ENCODE data around the gene CD34. TPM values are rescaled to one million over a fixed set of nuclear protein-coding genes. Genes with fewer than 3 reads are reported as not detected.
A peak's percentile ranks its signal among the peaks of the same experiment; 100 is the strongest.

The CD34 gene
- total and polyA plus RNA-seq, 2 experiments from 2014 or later: 0.34 TPM; not detected in 1

DNA sequence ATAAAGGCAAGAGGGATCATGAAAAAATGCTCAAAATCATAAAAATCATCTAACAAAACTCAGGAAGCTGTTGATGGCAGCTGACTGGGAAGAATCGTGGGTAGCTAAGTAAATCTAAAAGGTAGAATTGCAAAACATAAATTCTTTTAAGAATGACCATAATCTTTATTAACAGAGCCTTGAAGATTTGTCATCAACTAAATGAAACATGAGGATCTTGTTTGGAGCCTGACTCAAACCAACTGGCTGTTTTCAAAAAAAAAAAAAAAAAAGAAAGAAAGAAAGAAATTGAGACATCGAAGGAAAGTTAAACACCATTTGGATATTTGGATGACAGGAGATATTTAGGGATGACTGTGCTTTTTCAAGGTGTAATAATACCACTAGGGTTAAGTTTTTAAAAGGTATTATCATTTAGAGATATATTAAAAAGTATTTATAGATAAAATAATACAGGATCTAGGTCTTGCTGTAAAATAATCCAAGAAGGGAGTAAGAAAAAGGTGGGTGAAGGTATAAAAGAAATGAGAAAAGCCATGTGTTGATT lies 48.6 kb downstream of the CD34 start:
- H3K4me2 ChIP-seq (ENCODE audit: unreplicated experiment): peak overlapping the region; percentile 40
- no peak overlapping the region for H2AFZ ChIP-seq
- TF ChIP-seq EZH2phosphoT487 (IDR thresholded peaks at IDR 0.05; ENCODE audit: insufficient read depth, low read depth): peak; percentile 84; the same call in 1 of the 2 replicates
- TF ChIP-seq EZH2 (IDR thresholded peaks at IDR 0.05; ENCODE audit: insufficient read depth, poor library complexity, severe bottlenecking): no peak
- no peaks in the 10 kb centered on the region for H3K9me3 ChIP-seq (ENCODE audit: low read depth)
- DNase-seq: peak; percentile 76
- H3K9ac ChIP-seq: no peak overlapping the region
- H3K27me3 ChIP-seq (replicated peaks; ENCODE audit: insufficient read depth): no peaks in the 10 kb centered on the region
- H4K20me1 ChIP-seq (ENCODE audit: insufficient read depth): no peaks in the 10 kb centered on the region
- H3K4me1 ChIP-seq (ENCODE audit: insufficient read depth): peaks cover 17% of the 10 kb centered on the region
- no peaks in the 10 kb centered on the region for H3K36me3 ChIP-seq (ENCODE audit: low read depth)
- in situ Hi-C loops (cut with MboI): no loop called here
- no peaks in the 10 kb centered on the region for H3K9me2 ChIP-seq (ENCODE audit: insufficient read depth)
- peak overlapping the region; percentile 22; the same call in 1 of the 2 replicates for H3K27ac ChIP-seq
- peaks cover 15% of the 10 kb centered on the region; the same call in 1 of the 2 replicates for H3F3A ChIP-seq (ENCODE audit: insufficient read depth)
- H3K79me2 ChIP-seq (ENCODE audit: insufficient read depth): 0 out of 2 replicates have a peak, but pooled peaks cover 16% of the 10 kb centered on the region
- WGBS, 2 experiments (ENCODE audit: low coverage in 1 of 2, low lambda C conversion rate in 2 of 2, missing lambda C conversion rate in 2 of 2): 4 to 20% methylated on average over 2 of the region's 2 CpGs
- H3K4me3 ChIP-seq: no peak overlapping the region

DNA sequence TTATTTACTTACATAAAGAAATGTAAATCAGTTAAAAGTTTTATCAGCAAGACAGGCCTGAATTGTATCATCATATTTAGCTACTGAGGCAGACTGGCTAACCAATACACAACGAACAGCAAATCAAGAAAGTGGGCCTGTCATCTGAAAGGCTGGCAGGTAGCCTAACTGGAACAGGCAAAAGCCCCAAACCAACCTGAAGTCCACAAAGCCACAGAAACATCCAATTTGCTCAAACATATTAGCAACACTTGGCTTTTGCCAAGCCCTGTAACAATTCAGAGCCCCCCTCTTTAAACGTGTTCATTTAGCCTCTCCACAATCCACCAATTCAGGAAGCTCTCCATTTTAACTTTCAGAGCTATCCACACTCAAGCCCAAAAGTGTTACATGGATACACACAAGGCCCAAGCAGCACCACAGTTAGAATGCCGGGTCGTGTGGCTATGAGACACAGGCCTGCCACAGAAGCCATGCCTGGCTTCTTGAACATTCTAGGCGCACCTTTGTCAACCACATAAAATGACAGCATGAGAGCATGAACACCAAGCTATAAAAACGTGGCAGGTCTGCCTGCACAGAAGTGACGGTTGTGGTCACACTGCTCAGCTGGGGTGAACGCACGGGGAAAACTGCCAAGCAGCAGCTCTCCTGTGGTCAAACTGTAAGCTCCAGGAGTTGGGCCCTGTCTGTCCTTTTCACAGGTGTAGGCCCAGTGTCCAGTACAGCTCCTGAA lies 49.3 kb downstream of the CD34 start:
- H3K9ac ChIP-seq: no peak overlapping the region
- 77 to 78% methylated on average over 9 of the region's 9 CpGs for WGBS, 2 experiments (ENCODE audit: low coverage in 1 of 2, low lambda C conversion rate in 2 of 2, missing lambda C conversion rate in 2 of 2)
- in situ Hi-C loops (cut with MboI): no loop called here

DNA sequence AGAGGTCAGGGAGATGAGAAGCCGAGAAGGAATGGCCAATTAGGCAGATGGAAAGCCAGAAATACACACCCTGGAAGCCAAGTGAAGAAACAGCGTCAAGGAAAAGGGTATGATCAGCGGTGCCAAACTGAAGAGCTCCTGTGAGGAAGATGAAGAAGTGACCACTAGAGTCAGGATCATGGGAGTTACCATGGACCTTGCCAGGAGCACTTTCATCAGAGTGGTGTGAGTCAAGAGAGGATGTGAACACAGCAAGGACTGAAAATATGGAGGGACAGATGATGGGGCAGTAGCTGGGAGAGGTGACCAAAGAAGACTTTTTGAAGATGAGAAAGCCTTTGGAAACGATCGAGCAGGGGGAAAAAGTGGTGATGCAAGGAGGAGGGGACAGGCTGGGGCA lies 50.4 kb downstream of the CD34 start:
- no peak overlapping the region for H2AFZ ChIP-seq
- no peak for TF ChIP-seq EZH2phosphoT487 (IDR thresholded peaks at IDR 0.05; ENCODE audit: insufficient read depth, low read depth)
- no peak for TF ChIP-seq EZH2 (IDR thresholded peaks at IDR 0.05; ENCODE audit: insufficient read depth, poor library complexity, severe bottlenecking)
- H3K4me3 ChIP-seq: no peak overlapping the region
- no peak overlapping the region for H3K9ac ChIP-seq
- peaks cover 23% of the 10 kb centered on the region; the same call in 1 of the 2 replicates for H3K79me2 ChIP-seq (ENCODE audit: insufficient read depth)
- in situ Hi-C loops (cut with MboI): no loop called here
- no peaks in the 10 kb centered on the region for H4K20me1 ChIP-seq (ENCODE audit: insufficient read depth)
- WGBS, 2 experiments (ENCODE audit: low coverage in 1 of 2, low lambda C conversion rate in 2 of 2, missing lambda C conversion rate in 2 of 2): 89 to 93% methylated on average over 5 of the region's 5 CpGs
- H3K9me2 ChIP-seq (ENCODE audit: insufficient read depth): no peaks in the 10 kb centered on the region
- H3K4me2 ChIP-seq (ENCODE audit: unreplicated experiment): no peak overlapping the region
- DNase-seq: no peak
- H3K36me3 ChIP-seq (ENCODE audit: low read depth): no peaks in the 10 kb centered on the region
- no peaks in the 10 kb centered on the region for H3K9me3 ChIP-seq (ENCODE audit: low read depth)
- H3K4me1 ChIP-seq (ENCODE audit: insufficient read depth): peaks cover 17% of the 10 kb centered on the region
- no peaks in the 10 kb centered on the region for H3K27me3 ChIP-seq (replicated peaks; ENCODE audit: insufficient read depth)
- H3K27ac ChIP-seq: no peak overlapping the region
- peaks cover 15% of the 10 kb centered on the region; the same call in 1 of the 2 replicates for H3F3A ChIP-seq (ENCODE audit: insufficient read depth)

More for the DNA sequence above, 49.3 kb downstream of the CD34 start:
- DNase-seq: no peak
- H3K27me3 ChIP-seq (replicated peaks; ENCODE audit: insufficient read depth): no peaks in the 10 kb centered on the region
- peak overlapping the region; percentile 22; the same call in 1 of the 2 replicates for H3K27ac ChIP-seq
- H3K9me3 ChIP-seq (ENCODE audit: low read depth): no peaks in the 10 kb centered on the region
- H3K4me2 ChIP-seq (ENCODE audit: unreplicated experiment): peak overlapping the region; percentile 40
- no peaks in the 10 kb centered on the region for H4K20me1 ChIP-seq (ENCODE audit: insufficient read depth)
- peaks cover 17% of the 10 kb centered on the region for H3K4me1 ChIP-seq (ENCODE audit: insufficient read depth)
- TF ChIP-seq EZH2phosphoT487 (IDR thresholded peaks at IDR 0.05; ENCODE audit: insufficient read depth, low read depth): no peak
- TF ChIP-seq EZH2 (IDR thresholded peaks at IDR 0.05; ENCODE audit: insufficient read depth, poor library complexity, severe bottlenecking): no peak
- H3K9me2 ChIP-seq (ENCODE audit: insufficient read depth): no peaks in the 10 kb centered on the region
- no peak overlapping the region for H3K4me3 ChIP-seq
- H3K36me3 ChIP-seq (ENCODE audit: low read depth): no peaks in the 10 kb centered on the region
- no peak overlapping the region for H2AFZ ChIP-seq
- H3K79me2 ChIP-seq (ENCODE audit: insufficient read depth): 0 out of 2 replicates have a peak, but pooled peaks cover 22% of the 10 kb centered on the region
- H3F3A ChIP-seq (ENCODE audit: insufficient read depth): peaks cover 15% of the 10 kb centered on the region; the same call in 1 of the 2 replicates

DNA sequence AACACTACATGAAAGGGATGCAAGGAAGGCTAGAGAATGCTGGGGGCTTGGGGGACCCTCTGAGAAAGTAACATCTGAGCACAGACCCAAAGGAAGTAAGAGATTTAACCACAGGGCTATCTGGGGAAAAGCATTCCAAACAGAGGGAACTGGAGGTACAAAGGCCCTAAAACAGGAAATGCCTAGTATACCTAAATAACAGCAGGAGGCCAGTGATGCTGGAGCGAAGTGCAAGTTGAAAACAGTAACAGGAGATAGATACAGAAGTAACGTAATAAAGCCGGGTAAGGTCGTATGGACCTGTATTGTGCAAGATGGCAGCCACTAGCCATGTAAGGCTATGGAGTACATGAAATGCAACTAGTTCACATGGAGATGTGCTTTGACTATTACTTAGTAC lies 52.1 kb downstream of the CD34 start:
- Histone ChIP-seq H3K4me3 (no peak overlapping the region), H3K4me1 (ENCODE audit: insufficient read depth) (peaks cover 17% of the 10 kb centered on the region), H4K20me1 (ENCODE audit: insufficient read depth) (no peaks in the 10 kb centered on the region), H3K27me3 (replicated peaks; ENCODE audit: insufficient read depth) (no peaks in the 10 kb centered on the region), H2AFZ (no peak overlapping the region), H3K4me2 (ENCODE audit: unreplicated experiment) (no peak overlapping the region), H3K9me2 (ENCODE audit: insufficient read depth) (no peaks in the 10 kb centered on the region), H3K79me2 (ENCODE audit: insufficient read depth) (peaks cover 23% of the 10 kb centered on the region; the same call in 1 of the 2 replicates), H3K27ac (no peak overlapping the region), H3K9me3 (ENCODE audit: low read depth) (no peaks in the 10 kb centered on the region), H3K36me3 (ENCODE audit: low read depth) (no peaks in the 10 kb centered on the region), H3K9ac (no peak overlapping the region), H3F3A (ENCODE audit: insufficient read depth) (peaks cover 15% of the 10 kb centered on the region; the same call in 1 of the 2 replicates)
- in situ Hi-C loops (cut with MboI): no loop called here
- TF ChIP-seq EZH2phosphoT487 (IDR thresholded peaks at IDR 0.05; ENCODE audit: insufficient read depth, low read depth) (no peak), EZH2 (IDR thresholded peaks at IDR 0.05; ENCODE audit: insufficient read depth, poor library complexity, severe bottlenecking) (no peak)
- WGBS, 2 experiments (ENCODE audit: low coverage in 1 of 2, low lambda C conversion rate in 2 of 2, missing lambda C conversion rate in 2 of 2): 81 to 83% methylated on average over 4 of the region's 4 CpGs
- DNase-seq: no peak
